ENCODE measurements around the gene TAS2R42.

TAS2R42 gene

DNA sequence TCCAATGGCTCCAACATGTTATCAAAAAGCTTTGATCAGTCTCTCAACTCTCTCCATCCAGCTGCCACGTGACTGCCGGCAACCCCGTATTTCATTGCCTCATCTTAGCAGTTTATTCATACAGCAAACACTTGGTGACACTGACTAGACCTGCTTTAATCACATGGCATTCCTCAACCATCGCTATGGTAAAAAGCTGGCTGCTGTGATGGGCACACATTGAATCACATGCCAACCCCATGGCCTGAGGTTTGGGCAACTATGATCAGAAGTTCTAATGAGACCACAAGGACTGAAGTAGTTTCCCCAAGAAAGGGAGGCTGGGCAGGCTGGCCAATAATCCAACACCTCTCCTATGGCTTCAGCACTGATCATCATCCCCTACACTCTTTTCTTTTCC, 40.6 kb upstream of the TAS2R42 start:
- H3K9me3 ChIP-seq (ENCODE audit: control insufficient read depth, insufficient read depth, low read length): no peaks in the 10 kb centered on the region
- no peak overlapping the region for H3K27ac ChIP-seq (ENCODE audit: low read depth, low read length)
- no peaks in the 10 kb centered on the region for H3K36me3 ChIP-seq (ENCODE audit: control insufficient read depth, low read length)
- no peak overlapping the region for H3K4me3 ChIP-seq (ENCODE audit: low read length)
- no peaks in the 10 kb centered on the region; the same call in 1 of the 2 replicates for H4K20me1 ChIP-seq (ENCODE audit: control insufficient read depth, insufficient read depth, low read depth, low read length)
- H3K4me2 ChIP-seq (ENCODE audit: low read length): no peak overlapping the region
- H3K27me3 ChIP-seq (ENCODE audit: control insufficient read depth, low read length): peaks cover 3% of the 10 kb centered on the region; the same call in 1 of the 2 replicates
- H3K9me2 ChIP-seq (replicated peaks; ENCODE audit: control insufficient read depth, low read length): no peaks in the 10 kb centered on the region
- no peaks in the 10 kb centered on the region for H3K79me2 ChIP-seq (ENCODE audit: control insufficient read depth, low read length)
- no peaks in the 10 kb centered on the region for H3F3A ChIP-seq (ENCODE audit: control insufficient read depth, insufficient read depth)
- TF ChIP-seq EZH2phosphoT487 (IDR thresholded peaks at IDR 0.05; ENCODE audit: borderline replicate concordance, low read length): no peak
- TF ChIP-seq, protein P1, sequence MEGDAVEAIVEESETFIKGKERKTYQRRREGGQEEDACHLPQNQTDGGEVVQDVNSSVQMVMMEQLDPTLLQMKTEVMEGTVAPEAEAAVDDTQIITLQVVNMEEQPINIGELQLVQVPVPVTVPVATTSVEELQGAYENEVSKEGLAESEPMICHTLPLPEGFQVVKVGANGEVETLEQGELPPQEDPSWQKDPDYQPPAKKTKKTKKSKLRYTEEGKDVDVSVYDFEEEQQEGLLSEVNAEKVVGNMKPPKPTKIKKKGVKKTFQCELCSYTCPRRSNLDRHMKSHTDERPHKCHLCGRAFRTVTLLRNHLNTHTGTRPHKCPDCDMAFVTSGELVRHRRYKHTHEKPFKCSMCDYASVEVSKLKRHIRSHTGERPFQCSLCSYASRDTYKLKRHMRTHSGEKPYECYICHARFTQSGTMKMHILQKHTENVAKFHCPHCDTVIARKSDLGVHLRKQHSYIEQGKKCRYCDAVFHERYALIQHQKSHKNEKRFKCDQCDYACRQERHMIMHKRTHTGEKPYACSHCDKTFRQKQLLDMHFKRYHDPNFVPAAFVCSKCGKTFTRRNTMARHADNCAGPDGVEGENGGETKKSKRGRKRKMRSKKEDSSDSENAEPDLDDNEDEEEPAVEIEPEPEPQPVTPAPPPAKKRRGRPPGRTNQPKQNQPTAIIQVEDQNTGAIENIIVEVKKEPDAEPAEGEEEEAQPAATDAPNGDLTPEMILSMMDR (IDR thresholded peaks at IDR 0.05; ENCODE audit: low read depth, low read length, poor library complexity, severe bottlenecking): no peak
- H3K4me1 ChIP-seq (ENCODE audit: control insufficient read depth, low read length): no peaks in the 10 kb centered on the region

DNA sequence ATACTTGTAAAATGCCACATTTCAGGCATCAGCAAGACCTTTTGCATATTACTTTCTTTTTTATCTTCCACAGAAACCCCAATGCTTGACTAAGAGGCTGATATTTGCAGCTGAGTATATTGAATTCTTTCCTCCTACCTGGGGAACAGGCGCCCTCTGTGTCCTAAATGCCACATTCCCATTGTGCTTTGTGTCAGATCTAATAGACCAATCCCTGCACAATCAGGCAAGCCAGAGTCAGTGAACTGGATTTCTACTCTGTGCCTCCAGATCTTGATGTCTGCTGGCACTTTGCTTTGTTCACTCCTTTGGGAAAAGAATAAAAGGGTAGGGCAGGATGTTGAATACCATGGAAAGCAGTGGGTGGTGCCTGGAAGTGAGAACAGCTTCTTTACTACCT, 22.4 kb upstream of the TAS2R42 start:
- no peaks in the 10 kb centered on the region for H3K36me3 ChIP-seq (ENCODE audit: control insufficient read depth, low read length)
- no peaks in the 10 kb centered on the region for H3K79me2 ChIP-seq (ENCODE audit: control insufficient read depth, low read length)
- no peaks in the 10 kb centered on the region for H3K27me3 ChIP-seq (ENCODE audit: control insufficient read depth, low read length)
- TF ChIP-seq, protein P1 (IDR thresholded peaks at IDR 0.05; ENCODE audit: low read depth, low read length, poor library complexity, severe bottlenecking): no peak
- TF ChIP-seq EZH2phosphoT487 (IDR thresholded peaks at IDR 0.05; ENCODE audit: borderline replicate concordance, low read length): no peak
- H3K4me3 ChIP-seq (ENCODE audit: low read length): no peak overlapping the region
- no peaks in the 10 kb centered on the region for H3K9me3 ChIP-seq (ENCODE audit: control insufficient read depth, insufficient read depth, low read length)
- H3K4me2 ChIP-seq (ENCODE audit: low read length): no peak overlapping the region
- H4K20me1 ChIP-seq (ENCODE audit: control insufficient read depth, insufficient read depth, low read depth, low read length): no peaks in the 10 kb centered on the region
- no peaks in the 10 kb centered on the region for H3K9me2 ChIP-seq (replicated peaks; ENCODE audit: control insufficient read depth, low read length)
- H3K27ac ChIP-seq (ENCODE audit: low read depth, low read length): no peak overlapping the region
- no peaks in the 10 kb centered on the region for H3F3A ChIP-seq (ENCODE audit: control insufficient read depth, insufficient read depth)
- no peaks in the 10 kb centered on the region for H3K4me1 ChIP-seq (ENCODE audit: control insufficient read depth, low read length)

DNA sequence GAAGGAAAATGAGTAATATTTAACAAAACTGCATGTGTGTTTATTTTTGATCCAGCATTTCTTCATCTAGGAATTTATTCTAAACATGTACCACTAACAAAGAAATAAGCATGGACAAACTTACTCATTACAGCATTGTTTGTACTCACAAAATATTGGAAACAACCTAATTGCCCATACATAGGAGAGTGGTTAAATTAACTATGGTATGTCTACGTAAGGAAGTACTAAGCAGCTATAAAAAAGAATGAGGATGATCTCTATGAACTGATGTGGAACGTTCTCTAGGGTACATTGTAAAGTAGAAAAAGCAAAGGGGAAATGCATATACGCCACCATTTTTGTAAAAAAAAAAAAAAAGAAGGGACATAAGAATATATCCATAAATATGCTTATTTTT, 17.4 kb upstream of the TAS2R42 start:
- no peaks in the 10 kb centered on the region for H3K9me2 ChIP-seq (replicated peaks; ENCODE audit: control insufficient read depth, low read length)
- H3K27me3 ChIP-seq (ENCODE audit: control insufficient read depth, low read length): no peaks in the 10 kb centered on the region
- no peak overlapping the region for H3K4me3 ChIP-seq (ENCODE audit: low read length)
- H3K27ac ChIP-seq (ENCODE audit: low read depth, low read length): no peak overlapping the region
- H3F3A ChIP-seq (ENCODE audit: control insufficient read depth, insufficient read depth): no peaks in the 10 kb centered on the region
- no peaks in the 10 kb centered on the region for H3K4me1 ChIP-seq (ENCODE audit: control insufficient read depth, low read length)
- H3K36me3 ChIP-seq (ENCODE audit: control insufficient read depth, low read length): no peaks in the 10 kb centered on the region
- H3K9me3 ChIP-seq (ENCODE audit: control insufficient read depth, insufficient read depth, low read length): no peaks in the 10 kb centered on the region
- TF ChIP-seq, protein P1 (IDR thresholded peaks at IDR 0.05; ENCODE audit: low read depth, low read length, poor library complexity, severe bottlenecking): no peak
- no peak for TF ChIP-seq EZH2phosphoT487 (IDR thresholded peaks at IDR 0.05; ENCODE audit: borderline replicate concordance, low read length)
- no peaks in the 10 kb centered on the region for H4K20me1 ChIP-seq (ENCODE audit: control insufficient read depth, insufficient read depth, low read depth, low read length)
- H3K4me2 ChIP-seq (ENCODE audit: low read length): no peak overlapping the region
- no peaks in the 10 kb centered on the region for H3K79me2 ChIP-seq (ENCODE audit: control insufficient read depth, low read length)

- H3K27ac ChIP-seq (ENCODE audit: low read depth, low read length): no peak overlapping the region
These were observed 16.1 kb upstream of the TAS2R42 start for GRCh38 chr12:11202811-11203210.

More at GRCh38 chr12:11202811-11203210, 16.1 kb upstream of the TAS2R42 start:
- Histone ChIP-seq H3K4me2 (ENCODE audit: low read length) (no peak overlapping the region), H3F3A (ENCODE audit: control insufficient read depth, insufficient read depth) (no peaks in the 10 kb centered on the region), H3K27me3 (ENCODE audit: control insufficient read depth, low read length) (no peaks in the 10 kb centered on the region), H3K4me1 (ENCODE audit: control insufficient read depth, low read length) (no peaks in the 10 kb centered on the region), H3K9me3 (ENCODE audit: control insufficient read depth, insufficient read depth, low read length) (no peaks in the 10 kb centered on the region), H3K79me2 (ENCODE audit: control insufficient read depth, low read length) (no peaks in the 10 kb centered on the region), H3K9me2 (replicated peaks; ENCODE audit: control insufficient read depth, low read length) (no peaks in the 10 kb centered on the region), H3K36me3 (ENCODE audit: control insufficient read depth, low read length) (no peaks in the 10 kb centered on the region), H4K20me1 (ENCODE audit: control insufficient read depth, insufficient read depth, low read depth, low read length) (no peaks in the 10 kb centered on the region), H3K4me3 (ENCODE audit: low read length) (no peak overlapping the region)
- TF ChIP-seq EZH2phosphoT487 (IDR thresholded peaks at IDR 0.05; ENCODE audit: borderline replicate concordance, low read length): no peak
- TF ChIP-seq, protein P1 (IDR thresholded peaks at IDR 0.05; ENCODE audit: low read depth, low read length, poor library complexity, severe bottlenecking): no peak
